DND-41 (cell line): ENCODE results near the gene CLASP1.
A peak's percentile ranks its signal among the peaks of the same experiment; 100 is the strongest.

Experiments used
- ATAC-seq: fragments of 200-7000 bp; cut with Tn5 transposase; 3 replicates; pipeline ENCODE4 v1.9.1; 2021; ENCODE audit warnings: low read depth; ENCODE audit not compliant: insufficient read depth
- DNase-seq: peaks from one replicate; pipeline ENCODE4 v3.0.0-alpha.2; 2020
- H2AFZ ChIP-seq: 2 replicates; pipeline ENCODE4 v1.6.0; 2012; ENCODE audit warnings: low read depth, low read length
- H3K27ac ChIP-seq: 2 replicates; pipeline ENCODE4 v1.5.1; 2012; ENCODE audit warnings: low read length, inconsistent platforms
- H3K27me3 ChIP-seq: fragments of 200-600 bp; sonication (generic); 2 replicates; pipeline ENCODE4 v1.6.0; 2012; ENCODE audit warnings: low read length, mild to moderate bottlenecking, inconsistent platforms; ENCODE audit not compliant: insufficient read depth, poor library complexity
- H3K36me3 ChIP-seq: 2 replicates; pipeline ENCODE4 v1.5.1; 2012; ENCODE audit warnings: low read length, inconsistent platforms; ENCODE audit not compliant: insufficient read depth
- H3K4me1 ChIP-seq: 2 replicates; pipeline ENCODE4 v1.5.1; 2012; ENCODE audit warnings: mild to moderate bottlenecking, low read length; ENCODE audit not compliant: insufficient read depth
- H3K4me2 ChIP-seq: 2 replicates; pipeline ENCODE4 v1.6.0; 2012; ENCODE audit warnings: mild to moderate bottlenecking, moderate library complexity, low read length, inconsistent platforms; ENCODE audit not compliant: insufficient read depth
- H3K4me3 ChIP-seq, 2 experiments: fragments of 200-600 bp in 1 of 2; shearing (Covaris generic) in 1 of 2; 2 replicates each; pipeline ENCODE4 v1.5.1; 2012 to 2016; ENCODE audit warnings: inconsistent platforms in 2 of 2, low read length in 2 of 2, mild to moderate bottlenecking in 2 of 2, low read depth in 1 of 2, moderate library complexity in 1 of 2
- H3K79me2 ChIP-seq: 2 replicates; pipeline ENCODE4 v1.6.0; 2012; ENCODE audit warnings: low read length, inconsistent platforms; ENCODE audit not compliant: insufficient read depth
- H3K9ac ChIP-seq: 2 replicates; pipeline ENCODE4 v1.6.0; 2012; ENCODE audit warnings: low read depth, mild to moderate bottlenecking, inconsistent platforms, low read length, moderate library complexity
- H3K9me3 ChIP-seq: 2 replicates; pipeline ENCODE4 v1.5.1; 2012; ENCODE audit warnings: low read length, moderate library complexity, mild to moderate bottlenecking, inconsistent platforms; ENCODE audit not compliant: insufficient read depth, severe bottlenecking
- H4K20me1 ChIP-seq: 2 replicates; pipeline ENCODE4 v1.6.0; 2012; ENCODE audit warnings: low read length; ENCODE audit not compliant: insufficient read depth
- CTCF ChIP-seq: IDR thresholded peaks from 2 replicates; pipeline ENCODE4 v1.5.1; 2012; ENCODE audit warnings: borderline replicate concordance, low read length, moderate library complexity, mild to moderate bottlenecking; ENCODE audit not compliant: poor library complexity, severe bottlenecking; ENCODE audit errors: extremely low read depth
- EZH2 ChIP-seq: IDR thresholded peaks from 3 replicates; pipeline ENCODE4 v1.6.1; 2012; ENCODE audit warnings: borderline replicate concordance, low read depth, mild to moderate bottlenecking, moderate library complexity, low read length, inconsistent platforms; ENCODE audit not compliant: severe bottlenecking

The CLASP1 gene

DNA sequence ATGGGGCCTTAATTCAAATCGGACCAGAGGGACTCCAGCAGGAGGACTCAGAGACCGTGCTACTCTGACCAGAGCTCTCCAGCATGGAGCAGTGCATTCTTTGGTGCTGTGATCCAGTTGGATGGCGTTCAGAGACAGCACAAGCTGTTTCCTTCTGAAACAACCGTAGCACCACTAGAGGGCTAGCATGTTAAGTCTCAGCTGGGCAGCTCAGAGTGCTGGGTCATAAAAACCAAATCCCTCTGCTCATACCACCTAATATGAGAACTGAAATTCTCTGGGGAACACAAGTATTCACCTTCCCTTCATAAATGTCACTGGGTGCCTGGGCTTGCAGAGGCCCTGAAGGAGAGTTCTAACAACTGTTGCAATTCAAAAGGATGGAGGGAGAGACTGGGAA lies 266.5 kb downstream of the CLASP1 start:
- peaks cover 84% of the 10 kb centered on the region for H3K36me3 ChIP-seq
- no peak for TF ChIP-seq EZH2
- peak; percentile 8 for TF ChIP-seq CTCF
- DNase-seq = no peak

GRCh38 chr2:121377646-121378045 lies 271.6 kb downstream of the CLASP1 start:
- peaks cover 92% of the 10 kb centered on the region for H3K36me3 ChIP-seq
- H3K4me3 ChIP-seq = no peak overlapping the region
- no peaks in the 10 kb centered on the region for H3K9me3 ChIP-seq
- no peaks in the 10 kb centered on the region for H3K4me1 ChIP-seq
- TF ChIP-seq EZH2 (no peak), CTCF (no peak)
- ATAC-seq (no peak), DNase-seq (no peak)
- H3K4me2 ChIP-seq = no peak overlapping the region
- H2AFZ ChIP-seq = no peak overlapping the region
- no peaks in the 10 kb centered on the region for H3K79me2 ChIP-seq
- H3K27me3 ChIP-seq = no peaks in the 10 kb centered on the region
- no peak overlapping the region for H3K9ac ChIP-seq
- H3K27ac ChIP-seq = no peak overlapping the region
- H4K20me1 ChIP-seq = no peaks in the 10 kb centered on the region; the same call in 1 of the 2 replicates

More for the DNA sequence above, 266.5 kb downstream of the CLASP1 start:
- Histone ChIP-seq H2AFZ (no peak overlapping the region), H3K9me3 (no peaks in the 10 kb centered on the region), H3K27ac (no peak overlapping the region), H3K79me2 (no peaks in the 10 kb centered on the region), H3K4me3 (no peak overlapping the region), H3K4me2 (no peak overlapping the region), H3K9ac (no peak overlapping the region), H3K4me1 (no peaks in the 10 kb centered on the region), H3K27me3 (no peaks in the 10 kb centered on the region), H4K20me1 (no peaks in the 10 kb centered on the region; the same call in 1 of the 2 replicates)
- ATAC-seq = no peak

DNA sequence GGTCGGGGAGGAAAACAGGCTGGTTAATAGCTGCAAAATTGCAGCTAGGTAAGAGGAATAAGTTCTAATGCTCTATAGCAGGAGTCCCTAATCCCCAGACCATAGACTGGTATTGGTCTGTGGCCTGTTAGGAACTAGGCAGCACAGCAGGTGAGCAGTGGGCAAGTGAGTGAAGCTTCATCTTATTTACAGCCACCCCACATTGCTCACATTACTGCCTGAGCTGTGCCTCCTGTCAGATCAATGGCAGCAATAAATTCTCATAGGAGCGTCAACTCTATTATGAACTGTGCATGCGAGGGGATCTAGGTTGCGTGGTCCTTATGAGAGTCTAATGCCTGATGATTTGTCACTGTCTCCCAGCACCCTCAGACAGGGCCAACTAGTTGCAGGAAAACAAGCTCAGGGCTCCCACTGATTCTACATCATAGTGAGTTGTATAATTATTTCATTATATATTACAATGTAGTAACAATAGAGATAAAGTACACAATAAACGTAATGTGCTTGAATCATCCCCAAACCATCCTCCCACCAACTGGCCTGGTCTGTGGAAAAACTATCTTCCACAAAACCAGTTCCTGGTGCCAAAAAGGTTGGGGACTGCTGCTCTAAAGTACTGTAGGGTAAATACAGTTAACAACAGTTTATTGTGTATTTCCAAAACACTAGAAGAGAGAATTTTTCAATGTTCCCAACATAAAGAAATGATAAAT lies 272.6 kb downstream of the CLASP1 start:
- Histone ChIP-seq H3K4me1 (no peaks in the 10 kb centered on the region), H3K4me3 (no peak overlapping the region), H3K36me3 (peaks cover 92% of the 10 kb centered on the region), H3K79me2 (no peaks in the 10 kb centered on the region), H4K20me1 (no peaks in the 10 kb centered on the region; the same call in 1 of the 2 replicates), H3K9me3 (no peaks in the 10 kb centered on the region), H3K4me2 (no peak overlapping the region), H3K9ac (no peak overlapping the region), H3K27ac (no peak overlapping the region), H3K27me3 (no peaks in the 10 kb centered on the region), H2AFZ (no peak overlapping the region)
- DNase-seq = no peak
- no peak for ATAC-seq
- TF ChIP-seq CTCF (no peak), EZH2 (no peak)
